IPS-20b (cell line): ENCODE measurements around the gene FBXO48.
"Not testable (repeated sequence)": the region's sequence is repeated elsewhere in the genome, so short reads cannot be mapped to it uniquely, and the experiment has no call there.

ENCODE experiments used
- H3K27ac ChIP-seq: one replicate; pipeline ENCODE4 v1.5.1; 2013; ENCODE audit warnings: low read length
- H3K27me3 ChIP-seq: 2 replicates; pipeline ENCODE4 v1.6.1; 2013; ENCODE audit warnings: mild to moderate bottlenecking, low read length, inconsistent platforms; ENCODE audit not compliant: insufficient read depth
- H3K36me3 ChIP-seq: 2 replicates; pipeline ENCODE4 v1.6.1; 2013; ENCODE audit warnings: low read depth, mild to moderate bottlenecking, inconsistent platforms, low read length, moderate library complexity; ENCODE audit not compliant: insufficient read depth
- H3K4me1 ChIP-seq: 2 replicates; pipeline ENCODE4 v1.6.1; 2013; ENCODE audit warnings: mild to moderate bottlenecking, control low read depth, inconsistent platforms, low read length, moderate library complexity; ENCODE audit not compliant: insufficient read depth
- H3K4me3 ChIP-seq: 2 replicates; pipeline ENCODE4 v1.5.1; 2013; ENCODE audit warnings: mild to moderate bottlenecking, low read length, inconsistent platforms
- H3K9ac ChIP-seq: 2 replicates; pipeline ENCODE4 v1.6.1; 2013; ENCODE audit warnings: low read depth, mild to moderate bottlenecking, inconsistent platforms, low read length, moderate library complexity
- H3K9me3 ChIP-seq: 2 replicates; pipeline ENCODE4 v1.6.1; 2013; ENCODE audit warnings: mild to moderate bottlenecking, low read depth, low read length, inconsistent platforms; ENCODE audit not compliant: insufficient read depth

FBXO48 gene

DNA sequence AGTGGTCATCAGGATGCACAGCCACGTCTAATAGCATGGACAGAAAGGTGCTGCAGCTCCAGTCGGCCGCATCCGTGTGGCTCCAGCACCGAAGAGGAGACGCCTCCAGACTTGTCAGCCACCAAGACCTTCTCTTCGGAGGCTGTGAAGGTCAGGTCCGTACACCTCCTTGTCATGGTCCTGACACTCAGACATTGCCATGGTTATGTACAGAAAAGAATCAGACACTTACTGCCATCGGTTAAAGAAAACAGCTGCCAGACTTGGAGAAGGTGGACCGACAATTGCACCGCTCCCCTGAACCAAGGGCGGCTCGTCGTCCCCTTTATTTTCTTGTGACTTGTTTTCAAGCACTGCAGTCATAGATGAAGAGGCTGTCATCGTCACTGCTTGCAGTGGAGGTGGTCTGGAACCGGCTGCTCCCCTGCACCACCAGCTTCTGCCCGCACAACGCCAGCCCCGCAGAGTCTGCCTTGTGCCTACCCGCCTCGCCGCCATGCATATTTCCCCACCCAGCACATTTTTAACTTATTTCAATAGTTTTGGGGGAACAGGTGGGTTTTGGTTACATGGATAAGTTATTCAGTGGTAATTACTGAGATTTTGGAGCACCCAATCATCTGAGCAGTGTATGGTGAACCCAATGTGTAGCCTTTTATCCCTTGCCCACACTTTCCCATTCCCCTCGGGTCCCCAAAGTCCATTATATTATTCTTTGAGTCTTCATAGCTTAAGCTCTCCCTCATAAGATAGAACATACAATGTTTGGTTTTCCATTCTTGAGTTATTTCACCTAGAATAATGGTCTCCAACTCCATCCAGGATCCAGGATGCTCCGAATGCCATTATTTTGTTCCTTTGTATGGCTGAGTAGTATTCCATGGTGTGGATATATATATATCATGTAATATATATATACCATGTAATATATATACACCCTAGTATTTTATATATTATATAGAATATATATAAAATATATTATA is 18.1 kb downstream of the FBXO48 start:
- H3K9me3 ChIP-seq: no peaks in the 10 kb centered on the region
- H3K9ac ChIP-seq: no peak overlapping the region
- no peak overlapping the region for H3K27ac ChIP-seq
- H3K36me3 ChIP-seq: no peaks in the 10 kb centered on the region
- H3K4me3 ChIP-seq: no peak overlapping the region
- H3K27me3 ChIP-seq: no peaks in the 10 kb centered on the region
- no peaks in the 10 kb centered on the region for H3K4me1 ChIP-seq

GRCh38 chr2:68447118-68447517 is 20.0 kb downstream of the FBXO48 start:
- no peak overlapping the region for H3K27ac ChIP-seq
- H3K4me3 ChIP-seq: no peak overlapping the region
- no peak overlapping the region for H3K9ac ChIP-seq
- H3K36me3 ChIP-seq: no peaks in the 10 kb centered on the region
- H3K4me1 ChIP-seq: no peaks in the 10 kb centered on the region
- H3K9me3 ChIP-seq: no peaks in the 10 kb centered on the region
- H3K27me3 ChIP-seq: no peaks in the 10 kb centered on the region

DNA sequence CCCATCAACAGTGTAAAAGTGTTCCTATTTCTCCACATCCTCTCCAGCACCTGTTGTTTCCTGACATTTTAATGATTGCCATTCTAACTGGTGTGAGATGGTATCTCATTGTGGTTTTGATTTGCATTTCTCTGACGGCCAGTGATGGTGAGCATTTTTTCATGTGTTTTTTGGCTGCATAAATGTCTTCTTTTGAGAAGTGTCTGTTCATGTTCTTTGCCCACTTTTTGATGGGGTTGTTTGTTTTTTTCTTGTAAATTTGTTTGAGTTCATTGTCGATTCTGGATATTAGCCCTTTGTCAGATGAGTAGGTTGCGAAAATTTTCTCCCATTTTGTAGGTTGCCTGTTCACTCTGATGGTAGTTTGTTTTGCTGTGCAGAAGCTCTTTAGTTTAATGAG is 20.7 kb downstream of the FBXO48 start:
- not testable (repeated sequence) for H3K27ac ChIP-seq

GRCh38 chr2:68441994-68442322 is 25.1 kb downstream of the FBXO48 start:
- Histone ChIP-seq H3K27me3 (no peaks in the 10 kb centered on the region), H3K4me3 (no peak overlapping the region), H3K9me3 (no peaks in the 10 kb centered on the region), H3K4me1 (peaks cover 5% of the 10 kb centered on the region), H3K36me3 (no peaks in the 10 kb centered on the region), H3K9ac (no peak overlapping the region), H3K27ac (no peak overlapping the region)

More for the DNA sequence above, 20.7 kb downstream of the FBXO48 start:
- not testable (repeated sequence) for H3K4me3 ChIP-seq, H3K9ac ChIP-seq, H3K9me3 ChIP-seq, H3K36me3 ChIP-seq, H3K4me1 ChIP-seq, H3K27me3 ChIP-seq

- Histone ChIP-seq H3K27me3 (no peaks in the 10 kb centered on the region), H3K9me3 (no peaks in the 10 kb centered on the region), H3K4me1 (peaks cover 5% of the 10 kb centered on the region), H3K9ac (no peak overlapping the region), H3K27ac (no peak overlapping the region), H3K4me3 (no peak overlapping the region), H3K36me3 (no peaks in the 10 kb centered on the region)
These were observed 25.7 kb downstream of the FBXO48 start for GRCh38 chr2:68441179-68441993.

DNA sequence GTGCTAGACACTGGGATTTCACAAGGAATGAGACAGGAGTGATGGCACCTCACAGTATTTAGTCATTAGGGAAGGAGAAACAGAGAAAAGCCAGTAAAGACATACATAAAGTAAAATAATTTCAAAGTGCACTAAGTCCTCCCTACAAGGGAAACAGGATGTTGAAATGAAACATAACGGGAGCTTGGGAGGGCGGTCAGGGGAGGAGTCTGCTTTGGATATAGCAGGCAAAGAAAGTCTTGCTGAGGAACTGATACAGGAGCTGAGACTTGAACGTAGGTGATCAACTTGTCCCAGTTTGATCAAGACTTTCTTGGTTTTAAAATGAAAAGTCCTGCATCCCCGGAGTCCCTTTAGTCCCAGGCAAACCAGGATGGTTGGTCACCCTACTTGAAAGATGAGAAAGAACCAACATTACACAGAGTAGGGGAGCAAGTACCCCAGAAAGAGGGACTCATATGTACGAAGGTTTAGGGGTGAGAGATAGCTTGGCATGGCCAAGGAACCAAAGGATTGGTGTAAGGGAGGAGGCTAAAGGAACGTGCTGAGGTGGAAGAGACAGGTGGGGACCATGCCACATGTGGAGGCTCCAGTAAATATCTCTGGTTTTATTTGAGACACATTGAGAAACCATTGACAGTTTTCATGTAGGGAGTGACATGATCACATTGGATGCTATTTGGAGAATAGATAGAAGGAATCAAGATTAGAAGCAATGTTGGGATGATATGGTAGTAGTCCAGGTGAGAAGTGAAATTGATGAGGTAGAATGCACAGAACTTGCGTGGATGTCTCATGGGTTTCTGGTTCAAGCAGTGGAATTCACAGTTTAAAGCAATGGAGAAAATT is 28.4 kb downstream of the FBXO48 start:
- H3K9me3 ChIP-seq: no peaks in the 10 kb centered on the region
- H3K27me3 ChIP-seq: no peaks in the 10 kb centered on the region
- H3K4me3 ChIP-seq: no peak overlapping the region
- H3K9ac ChIP-seq: no peak overlapping the region
- no peak overlapping the region for H3K27ac ChIP-seq
- no peaks in the 10 kb centered on the region for H3K36me3 ChIP-seq
- peaks cover 5% of the 10 kb centered on the region for H3K4me1 ChIP-seq

DNA sequence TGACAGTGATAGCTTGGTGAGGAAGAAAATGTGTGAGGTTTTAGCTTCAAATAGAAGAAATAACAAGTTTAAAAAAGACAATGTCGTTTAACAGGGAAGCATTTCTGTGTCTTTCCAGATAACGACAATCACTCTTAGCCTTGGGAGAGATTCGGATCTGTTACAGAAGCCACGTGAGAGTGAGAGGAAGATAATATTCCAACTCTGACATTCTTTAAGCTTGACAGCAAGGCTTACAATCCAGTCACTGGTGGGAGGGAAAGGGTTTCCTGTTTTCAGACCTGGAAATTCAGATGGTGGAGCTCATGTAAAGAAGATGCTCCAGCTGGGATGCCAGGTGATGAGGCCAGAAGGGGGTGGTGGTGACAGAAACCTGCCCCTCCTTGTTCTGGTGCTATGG is 30.8 kb downstream of the FBXO48 start:
- Histone ChIP-seq H3K27ac (no peak overlapping the region), H3K36me3 (no peaks in the 10 kb centered on the region), H3K27me3 (no peaks in the 10 kb centered on the region), H3K4me1 (peaks cover 2% of the 10 kb centered on the region), H3K9ac (no peak overlapping the region), H3K9me3 (no peaks in the 10 kb centered on the region), H3K4me3 (no peak overlapping the region)

DNA sequence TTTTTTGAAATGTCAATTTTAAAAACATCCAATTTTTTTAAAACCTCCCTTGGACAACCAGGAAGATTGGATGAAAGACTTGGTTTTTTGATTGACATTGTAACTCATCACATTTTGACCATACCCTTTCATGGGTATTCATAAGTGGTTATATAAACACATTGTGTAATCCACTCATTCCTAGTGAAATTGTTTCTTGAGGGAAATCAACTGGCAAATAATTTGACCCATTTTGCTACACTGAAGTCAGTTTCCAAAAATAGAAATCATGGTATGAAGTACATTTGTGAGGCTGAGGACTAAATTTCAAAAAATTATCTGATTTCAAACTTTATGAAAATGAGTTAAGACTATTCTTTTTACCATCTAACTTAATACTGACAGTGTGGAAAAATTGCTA is 31.5 kb downstream of the FBXO48 start:
- Histone ChIP-seq H3K36me3 (no peaks in the 10 kb centered on the region), H3K4me3 (no peak overlapping the region), H3K27me3 (no peaks in the 10 kb centered on the region), H3K9ac (no peak overlapping the region), H3K9me3 (no peaks in the 10 kb centered on the region), H3K4me1 (no peaks in the 10 kb centered on the region), H3K27ac (no peak overlapping the region)

DNA sequence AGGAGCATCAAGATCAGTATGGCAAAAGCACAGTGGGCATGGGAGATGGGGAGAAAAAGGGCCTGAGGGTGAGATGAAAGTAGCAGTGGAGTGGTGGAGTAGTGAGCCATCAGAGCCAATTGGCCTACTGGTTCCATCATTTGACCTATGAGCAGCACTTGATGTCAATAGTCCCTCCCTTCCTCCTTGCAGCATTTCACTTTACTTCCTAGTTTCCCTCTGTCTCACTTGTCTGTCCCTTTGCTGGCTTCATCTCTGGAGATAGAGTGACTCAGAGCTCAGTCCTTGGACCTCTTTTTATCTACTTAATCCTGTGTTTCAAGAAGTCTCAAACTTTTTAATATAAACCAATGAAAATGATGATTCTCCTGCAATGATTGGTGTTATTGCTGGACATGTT is 32.1 kb downstream of the FBXO48 start:
- H3K27me3 ChIP-seq: no peaks in the 10 kb centered on the region
- H3K4me1 ChIP-seq: no peaks in the 10 kb centered on the region
- H3K27ac ChIP-seq: no peak overlapping the region
- no peak overlapping the region for H3K9ac ChIP-seq
- no peak overlapping the region for H3K4me3 ChIP-seq
- H3K36me3 ChIP-seq: no peaks in the 10 kb centered on the region
- no peaks in the 10 kb centered on the region for H3K9me3 ChIP-seq

- Histone ChIP-seq H3K4me3 (no peak overlapping the region), H3K9me3 (no peaks in the 10 kb centered on the region), H3K9ac (no peak overlapping the region), H3K27ac (no peak overlapping the region), H3K4me1 (no peaks in the 10 kb centered on the region), H3K36me3 (no peaks in the 10 kb centered on the region), H3K27me3 (no peaks in the 10 kb centered on the region)
These were observed 34.1 kb downstream of the FBXO48 start for GRCh38 chr2:68432696-68433658.
